Right atrium auricular region (tissue), 2 donors: ENCODE results near the gene CHPF. TPM values are rescaled to one million over a fixed set of nuclear protein-coding genes. Genes with fewer than 3 reads are reported as not detected.
A peak's percentile ranks its signal among the peaks of the same experiment; 100 is the strongest.

Source experiments
- DNase-seq: peaks from one replicate; pipeline ENCODE4 v3.0.0-alpha.2; 2019; ENCODE audit warnings: low spot score
- H3K27ac ChIP-seq, 2 donors: fragments of 200-600 bp; sonication (generic); 1 replicate in 1 of 2; 2 replicates in 1 of 2; pipeline ENCODE4 v1.5.1; 2016 to 2019
- H3K27me3 ChIP-seq, 2 donors: fragments of 200-600 bp; sonication (generic); one replicate each; pipeline versions ENCODE4 v1.5.1 to v1.6.0; 2017 to 2019
- H3K36me3 ChIP-seq: fragments of 200-600 bp; sonication (generic); one replicate; pipeline ENCODE4 v1.5.1; 2016
- H3K4me1 ChIP-seq, 2 donors: fragments of 200-600 bp; sonication (generic); one replicate each; pipeline versions ENCODE4 v1.5.1 to v1.6.0; 2017 to 2019
- H3K4me3 ChIP-seq, 2 donors: fragments of 200-600 bp; sonication (generic); 1 replicate in 1 of 2; 2 replicates in 1 of 2; pipeline ENCODE4 v1.5.1; 2017 to 2019; ENCODE audit warnings: mild to moderate bottlenecking in 1 of 2, moderate library complexity in 1 of 2
- H3K9me3 ChIP-seq, 2 donors: fragments of 200-600 bp; sonication (generic); one replicate each; pipeline ENCODE4 v1.5.1; 2019
- CTCF ChIP-seq, 2 donors: fragments of 200-600 bp; sonication (generic); IDR thresholded peaks; one replicate each; pipeline ENCODE4 v1.5.1; 2019; ENCODE audit warnings: antibody characterized with exemption in 2 of 2
- total RNA-seq, 2 donors: library from RNA; depleted of rRNA; stranded (reverse); fragments of >200 nt; gene quantifications; one replicate each; pipeline ENCODE4 v1.1.0, GENCODE V29; 2016

Gene CHPF
- total RNA-seq, 2 donors from 2014 or later: 206 to 228 TPM

GRCh38 chr2:219578811-219579613 lies 35.4 kb upstream of the CHPF start:
- no peak for TF ChIP-seq CTCF (IDR thresholded peaks at IDR 0.05)
- Histone ChIP-seq H3K9me3 (no peaks in the 10 kb centered on the region), H3K36me3 (no peaks in the 10 kb centered on the region), H3K27ac (peak overlapping the region in 1 of 2 donors; percentile 7), H3K27me3 (no peaks in the 10 kb centered on the region), H3K4me3 (no peak overlapping the region), H3K4me1 (no peaks in the 10 kb centered on the region)
- DNase-seq: no peak

- H3K4me3 ChIP-seq: no peak overlapping the region
- no peaks in the 10 kb centered on the region for H3K36me3 ChIP-seq
- no peaks in the 10 kb centered on the region for H3K27me3 ChIP-seq
- H3K27ac ChIP-seq: no peak overlapping the region
- no peaks in the 10 kb centered on the region for H3K9me3 ChIP-seq
- no peak for TF ChIP-seq CTCF (IDR thresholded peaks at IDR 0.05)
- H3K4me1 ChIP-seq: peaks cover 0 to 6% of the 10 kb centered on the region in 2 donors
- DNase-seq: no peak
Measured at GRCh38 chr2:219576505-219577388, 33.1 kb upstream of the CHPF start.

GRCh38 chr2:219575566-219576504 lies 32.2 kb upstream of the CHPF start:
- Histone ChIP-seq H3K9me3 (no peaks in the 10 kb centered on the region), H3K27ac (no peak overlapping the region), H3K4me3 (no peak overlapping the region), H3K27me3 (no peaks in the 10 kb centered on the region), H3K4me1 (peaks cover 0 to 10% of the 10 kb centered on the region in 2 donors), H3K36me3 (no peaks in the 10 kb centered on the region)
- no peak for TF ChIP-seq CTCF (IDR thresholded peaks at IDR 0.05)
- DNase-seq: no peak

GRCh38 chr2:219574484-219575311 lies 31.1 kb upstream of the CHPF start:
- Histone ChIP-seq H3K27ac (peak overlapping the region; percentile 13 to 14), H3K4me1 (peaks cover 0 to 16% of the 10 kb centered on the region in 2 donors), H3K36me3 (no peaks in the 10 kb centered on the region), H3K9me3 (no peaks in the 10 kb centered on the region), H3K4me3 (no peak overlapping the region), H3K27me3 (no peaks in the 10 kb centered on the region)
- TF ChIP-seq CTCF (IDR thresholded peaks at IDR 0.05): no peak
- no peak for DNase-seq
